PC-3 (cell line): Measurements from ENCODE around the gene KLHL34.

Experiments
- EZH2 ChIP-seq: fragments of 300-600 bp; sonication (generic); IDR thresholded peaks from one replicate; pipeline ENCODE4 v1.6.1; 2017; ENCODE audit warnings: antibody characterized with exemption, mild to moderate bottlenecking, low read length; ENCODE audit not compliant: unreplicated experiment
- EZH2phosphoT487 ChIP-seq: fragments of 300-600 bp; sonication (generic); IDR thresholded peaks from 2 replicates; pipeline ENCODE4 v1.6.1; 2018; ENCODE audit warnings: mild to moderate bottlenecking, antibody characterized with exemption, low read length, borderline replicate concordance
- TF ChIP-seq, protein P1 (sequence below): fragments of 300-600 bp; sonication (generic); conservative IDR thresholded peaks from 2 replicates; pipeline ENCODE4 v1.5.1; 2017; ENCODE audit warnings: antibody characterized with exemption, low read depth, mild to moderate bottlenecking, low read length

DNA sequence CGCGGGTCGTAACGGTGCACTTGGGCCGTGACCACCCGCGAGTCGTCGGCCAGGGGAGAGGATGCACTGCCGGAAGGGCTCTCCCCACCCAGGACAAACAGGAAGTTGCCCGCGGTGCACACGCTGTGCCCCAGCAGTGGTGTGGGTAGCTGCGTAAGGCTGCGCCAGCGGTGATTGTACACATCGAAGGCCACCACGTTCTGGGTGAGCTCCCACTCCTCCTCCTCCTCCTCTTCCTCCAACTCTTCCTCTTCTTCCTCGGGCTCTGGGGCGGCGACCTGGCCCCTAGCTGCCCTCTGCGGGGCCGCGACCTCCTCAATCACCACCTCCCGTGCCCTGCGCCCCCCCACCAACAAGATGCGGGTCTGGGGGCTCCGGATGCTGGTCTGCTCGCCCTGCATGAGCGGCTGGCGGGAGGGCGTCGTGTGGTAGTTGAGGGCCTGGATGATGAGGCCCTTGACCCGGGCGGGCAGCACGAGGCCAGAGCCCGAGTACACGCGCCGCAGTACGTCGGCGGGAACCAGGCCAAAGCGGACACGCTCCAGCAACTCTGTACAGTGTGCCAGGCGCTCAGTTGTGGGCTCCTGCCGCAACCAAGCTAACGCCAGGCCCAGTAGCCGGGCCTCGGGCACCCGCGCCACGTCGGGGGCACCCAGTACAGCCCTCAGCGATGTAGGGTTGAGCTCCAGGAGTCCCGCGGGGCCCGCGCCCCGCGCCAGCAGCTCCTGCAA, 1.4 kb downstream of the KLHL34 start:
- TF ChIP-seq, protein P1, sequence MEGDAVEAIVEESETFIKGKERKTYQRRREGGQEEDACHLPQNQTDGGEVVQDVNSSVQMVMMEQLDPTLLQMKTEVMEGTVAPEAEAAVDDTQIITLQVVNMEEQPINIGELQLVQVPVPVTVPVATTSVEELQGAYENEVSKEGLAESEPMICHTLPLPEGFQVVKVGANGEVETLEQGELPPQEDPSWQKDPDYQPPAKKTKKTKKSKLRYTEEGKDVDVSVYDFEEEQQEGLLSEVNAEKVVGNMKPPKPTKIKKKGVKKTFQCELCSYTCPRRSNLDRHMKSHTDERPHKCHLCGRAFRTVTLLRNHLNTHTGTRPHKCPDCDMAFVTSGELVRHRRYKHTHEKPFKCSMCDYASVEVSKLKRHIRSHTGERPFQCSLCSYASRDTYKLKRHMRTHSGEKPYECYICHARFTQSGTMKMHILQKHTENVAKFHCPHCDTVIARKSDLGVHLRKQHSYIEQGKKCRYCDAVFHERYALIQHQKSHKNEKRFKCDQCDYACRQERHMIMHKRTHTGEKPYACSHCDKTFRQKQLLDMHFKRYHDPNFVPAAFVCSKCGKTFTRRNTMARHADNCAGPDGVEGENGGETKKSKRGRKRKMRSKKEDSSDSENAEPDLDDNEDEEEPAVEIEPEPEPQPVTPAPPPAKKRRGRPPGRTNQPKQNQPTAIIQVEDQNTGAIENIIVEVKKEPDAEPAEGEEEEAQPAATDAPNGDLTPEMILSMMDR: no peak
- no peak for TF ChIP-seq EZH2
- no peak for TF ChIP-seq EZH2phosphoT487
